HG03097 (cell line): ENCODE measurements around the gene KLF5.

ENCODE experiments used
- ATAC-seq: cut with Tn5 transposase; IDR thresholded peaks from one replicate; pipeline ENCODE4 v1.9.1; 2021; ENCODE audit not compliant: unreplicated experiment, low FRiP score

KLF5 gene

DNA sequence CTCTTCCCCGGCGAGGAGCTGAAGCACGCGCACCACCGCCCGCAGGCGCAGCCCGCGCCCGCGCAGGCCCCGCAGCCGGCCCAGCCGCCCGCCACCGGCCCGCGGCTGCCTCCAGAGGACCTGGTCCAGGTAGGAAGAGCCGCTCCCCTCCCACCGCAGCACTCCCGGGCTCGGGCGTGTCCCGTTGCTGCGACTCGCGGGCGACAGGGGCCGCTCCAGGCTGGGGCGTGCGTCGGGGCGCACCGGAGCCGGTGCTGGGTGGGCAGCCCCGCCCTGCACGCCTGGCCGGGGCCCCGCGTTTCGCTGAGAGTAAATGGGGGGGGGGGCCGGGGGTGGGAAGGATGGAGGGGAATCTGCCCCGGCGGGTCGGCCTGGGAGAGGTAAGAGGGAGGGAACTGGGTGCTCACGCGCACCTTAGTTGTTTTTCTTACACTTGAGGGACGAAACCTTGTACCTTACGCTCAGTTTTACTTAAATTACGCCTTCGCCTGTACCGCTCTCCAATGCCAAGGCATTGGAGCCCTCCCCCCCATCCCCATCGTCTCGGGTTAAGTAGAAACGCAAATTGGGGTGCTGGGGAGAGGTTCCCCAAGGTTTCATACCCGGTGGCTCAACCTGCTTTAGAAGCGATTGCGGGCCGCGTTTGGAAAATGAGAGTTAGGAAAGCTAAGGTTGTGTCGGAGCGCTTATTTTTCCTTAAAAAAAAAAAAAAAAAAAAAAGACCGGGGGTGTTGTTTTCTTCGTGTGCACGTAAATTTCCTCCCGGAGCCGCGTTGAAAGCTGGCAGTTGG lies 850 bp downstream of the KLF5 start:
- peak; percentile 38 for ATAC-seq

DNA sequence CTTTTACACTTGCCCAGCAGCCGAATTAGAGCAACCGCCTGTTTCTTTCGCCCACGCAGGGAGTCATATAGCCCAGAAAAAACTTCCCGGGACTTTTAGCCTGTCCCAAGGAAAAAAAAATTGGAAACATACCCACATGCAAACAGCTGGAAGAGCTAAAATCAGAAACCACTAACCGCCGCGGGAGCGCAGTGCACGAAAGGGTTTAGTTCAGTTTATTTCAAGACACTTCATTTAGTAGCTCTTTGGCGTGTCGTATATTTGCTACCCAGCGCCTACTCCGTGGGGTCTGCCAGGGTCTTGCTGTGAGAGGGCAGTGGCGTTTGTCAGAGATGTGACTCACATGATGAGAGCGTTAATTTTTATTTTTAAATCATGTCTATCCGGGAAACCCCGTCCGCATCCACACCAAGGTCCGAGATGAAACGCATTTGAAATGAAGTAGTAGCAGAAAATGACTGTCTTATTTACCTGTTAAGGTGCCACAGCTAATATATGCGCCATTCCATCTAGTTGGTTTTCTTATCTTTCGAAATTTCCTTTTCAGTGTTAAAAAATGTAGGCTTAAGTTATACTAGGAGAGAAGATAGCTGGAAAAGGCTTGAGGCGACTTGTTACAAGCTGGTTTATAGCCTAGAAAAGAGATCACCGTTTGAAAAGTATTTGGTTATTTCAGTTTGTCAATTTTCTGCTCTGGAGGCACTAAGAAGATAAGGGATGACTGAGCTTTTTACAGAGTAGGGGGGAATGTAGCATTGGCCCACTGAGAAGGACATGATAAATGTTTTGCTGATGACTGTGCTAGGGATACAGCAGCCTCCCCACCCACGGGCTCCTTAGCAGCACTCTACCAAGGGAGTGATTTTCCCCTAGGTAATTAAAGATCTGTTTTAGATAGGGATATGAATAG lies 1.7 kb downstream of the KLF5 start:
- ATAC-seq: no peak

DNA sequence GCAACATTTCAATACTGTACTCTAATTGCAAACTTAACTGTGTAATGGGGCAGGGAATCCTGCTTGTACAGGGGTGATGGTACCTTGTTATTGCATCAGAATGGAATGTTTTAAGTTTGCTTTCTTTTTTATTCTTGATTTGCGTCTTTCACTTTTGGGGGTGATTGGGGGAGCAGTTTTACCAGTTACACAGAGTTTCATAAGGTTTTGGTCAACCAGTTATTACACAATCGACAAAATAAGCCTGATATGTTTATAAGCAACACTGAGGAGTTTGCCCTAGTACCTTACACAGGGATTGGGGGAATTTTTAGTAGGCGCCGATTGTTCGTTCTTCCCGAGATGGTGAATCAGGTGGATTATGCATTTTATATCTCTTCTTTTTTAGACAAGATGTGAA lies 2.7 kb downstream of the KLF5 start:
- no peak for ATAC-seq

DNA sequence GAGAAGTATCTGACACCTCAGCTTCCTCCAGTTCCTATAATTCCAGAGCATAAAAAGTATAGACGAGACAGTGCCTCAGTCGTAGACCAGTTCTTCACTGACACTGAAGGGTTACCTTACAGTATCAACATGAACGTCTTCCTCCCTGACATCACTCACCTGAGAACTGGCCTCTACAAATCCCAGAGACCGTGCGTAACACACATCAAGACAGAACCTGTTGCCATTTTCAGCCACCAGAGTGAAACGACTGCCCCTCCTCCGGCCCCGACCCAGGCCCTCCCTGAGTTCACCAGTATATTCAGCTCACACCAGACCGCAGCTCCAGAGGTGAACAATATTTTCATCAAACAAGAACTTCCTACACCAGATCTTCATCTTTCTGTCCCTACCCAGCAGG lies 3.1 kb downstream of the KLF5 start:
- ATAC-seq: no peak

DNA sequence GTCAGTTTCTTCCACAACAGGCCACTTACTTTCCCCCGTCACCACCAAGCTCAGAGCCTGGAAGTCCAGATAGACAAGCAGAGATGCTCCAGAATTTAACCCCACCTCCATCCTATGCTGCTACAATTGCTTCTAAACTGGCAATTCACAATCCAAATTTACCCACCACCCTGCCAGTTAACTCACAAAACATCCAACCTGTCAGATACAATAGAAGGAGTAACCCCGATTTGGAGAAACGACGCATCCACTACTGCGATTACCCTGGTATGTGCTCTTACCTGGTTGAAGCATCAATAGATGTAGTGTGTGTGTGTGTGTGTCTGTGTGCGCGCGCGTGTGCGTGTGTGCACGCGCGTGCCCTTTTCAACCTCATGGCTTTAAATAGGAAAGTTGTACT lies 3.7 kb downstream of the KLF5 start:
- no peak for ATAC-seq

DNA sequence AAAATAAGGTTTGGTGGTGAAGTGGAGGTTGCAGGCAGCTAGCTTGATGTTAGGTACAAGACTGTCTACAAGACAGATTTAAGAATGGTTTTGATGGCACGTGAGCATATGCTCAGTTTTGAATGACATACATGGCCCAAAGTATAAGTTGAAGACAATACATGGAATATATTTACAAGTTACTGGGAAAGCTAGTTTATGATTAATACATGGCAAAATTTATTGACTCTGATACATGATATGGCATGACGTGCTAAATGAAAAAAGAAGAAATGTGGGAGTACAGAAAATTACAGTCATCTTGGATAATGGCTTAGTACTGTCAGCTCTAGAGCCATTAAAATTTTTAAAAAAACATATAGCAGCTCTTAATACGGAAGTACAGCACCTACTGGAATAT lies 4.4 kb downstream of the KLF5 start:
- no peak for ATAC-seq

DNA sequence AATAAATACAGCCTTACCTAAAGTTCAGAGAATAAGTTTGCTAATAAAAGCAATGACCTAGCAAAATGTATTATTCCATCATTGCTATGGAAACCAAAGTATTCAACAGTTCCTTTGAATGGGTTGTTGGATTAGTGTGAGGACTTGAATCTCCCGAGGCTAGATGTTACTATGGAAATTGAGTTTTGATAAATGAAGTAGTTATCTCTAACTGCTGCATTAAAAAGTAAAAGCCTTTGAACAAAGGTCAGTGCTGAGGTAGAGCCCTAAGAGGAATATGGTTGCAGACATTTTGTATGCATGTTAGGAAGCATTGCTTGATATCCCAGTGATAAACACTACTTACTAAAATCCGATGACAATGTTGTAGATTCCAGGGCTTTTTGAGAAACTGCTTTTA lies 6.2 kb downstream of the KLF5 start:
- no peak for ATAC-seq

DNA sequence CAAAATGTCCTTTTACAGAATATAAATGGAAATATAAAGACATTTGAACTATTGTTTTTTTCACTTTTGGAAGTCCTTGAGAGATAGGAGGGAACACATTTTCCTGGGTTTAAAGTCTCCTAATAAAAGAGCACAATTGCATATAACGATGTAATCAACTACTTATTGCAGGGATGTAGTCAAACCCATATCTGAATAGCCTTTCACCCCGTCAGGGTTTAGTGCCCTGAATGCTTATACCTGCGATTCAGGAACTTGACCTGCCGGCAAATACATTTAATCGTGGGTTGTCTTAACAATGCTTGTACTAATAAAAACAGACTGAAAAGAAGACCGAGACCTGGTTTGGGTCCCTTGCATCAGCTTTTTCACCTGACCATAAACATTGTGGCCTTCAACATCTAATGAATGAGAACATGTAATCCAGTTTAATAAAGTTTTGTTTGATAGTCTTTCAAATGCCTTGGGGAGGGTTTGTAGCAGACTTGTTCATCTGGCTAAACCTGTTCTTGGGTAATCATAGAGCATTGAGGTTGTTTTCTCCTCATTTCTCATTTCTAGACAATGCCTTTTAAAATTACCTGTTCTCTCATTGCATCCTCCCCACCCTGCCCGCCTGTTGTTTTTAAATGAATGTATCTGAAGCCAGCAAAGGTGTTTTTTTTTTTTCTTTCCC lies 7.0 kb downstream of the KLF5 start:
- ATAC-seq: no peak

DNA sequence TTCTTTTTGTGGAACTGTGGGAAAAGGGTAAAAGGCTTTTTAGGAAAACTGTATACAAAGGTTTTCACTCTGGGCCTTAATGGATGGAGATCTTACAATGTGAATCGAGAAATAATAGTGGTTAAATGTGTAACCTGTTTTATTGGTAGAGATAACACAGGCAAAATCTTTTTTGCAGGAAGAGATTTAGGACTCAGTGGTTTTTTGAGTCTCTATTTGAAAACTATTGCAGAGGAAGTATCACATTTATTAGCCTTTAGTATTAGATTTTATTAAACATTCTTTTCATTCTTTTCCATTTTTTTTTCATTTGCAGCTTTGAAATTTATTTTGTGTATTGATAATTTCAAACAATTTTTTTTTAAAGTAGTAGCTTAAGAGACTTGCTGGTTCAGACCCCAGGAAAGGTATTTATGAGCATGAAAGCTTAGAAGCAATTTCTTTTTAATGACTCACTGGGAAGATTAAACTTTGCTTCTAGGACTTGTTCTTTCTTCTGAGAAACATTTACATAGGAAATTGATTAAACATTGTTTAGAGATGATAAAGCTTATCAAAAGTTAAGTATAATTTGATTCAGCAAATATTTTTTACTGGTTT lies 10.5 kb downstream of the KLF5 start:
- no peak for ATAC-seq

DNA sequence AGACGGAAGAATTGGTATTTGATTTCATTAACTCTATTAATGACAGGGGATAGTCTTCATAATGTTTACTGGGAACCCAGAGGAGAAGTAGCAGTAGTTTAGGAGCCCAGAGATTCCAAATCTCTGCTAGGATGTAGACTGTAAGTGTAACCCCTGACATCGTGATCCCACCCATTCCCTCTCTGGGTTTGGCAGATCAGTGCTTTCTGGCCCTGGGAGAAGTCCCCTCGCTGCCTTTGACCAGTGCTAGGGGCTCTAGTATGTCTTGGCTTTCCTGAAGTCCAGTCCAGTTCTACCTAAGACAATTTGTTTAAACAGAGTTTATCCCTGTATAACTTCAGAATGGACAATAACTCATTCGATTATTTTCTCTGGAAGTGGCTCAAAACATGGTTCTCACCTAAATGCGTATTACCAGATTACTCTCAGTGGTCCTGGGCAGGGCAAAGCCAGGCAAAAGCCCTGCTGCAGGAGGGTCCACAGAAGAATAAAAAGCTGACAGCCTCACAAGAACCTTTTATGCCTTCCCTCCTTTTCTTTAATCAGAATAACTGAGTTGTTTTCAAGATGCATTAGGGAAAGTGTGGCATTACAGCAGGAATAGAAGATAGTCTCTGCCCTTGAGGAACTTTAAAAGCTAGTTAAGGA lies 11.8 kb downstream of the KLF5 start:
- no peak for ATAC-seq

DNA sequence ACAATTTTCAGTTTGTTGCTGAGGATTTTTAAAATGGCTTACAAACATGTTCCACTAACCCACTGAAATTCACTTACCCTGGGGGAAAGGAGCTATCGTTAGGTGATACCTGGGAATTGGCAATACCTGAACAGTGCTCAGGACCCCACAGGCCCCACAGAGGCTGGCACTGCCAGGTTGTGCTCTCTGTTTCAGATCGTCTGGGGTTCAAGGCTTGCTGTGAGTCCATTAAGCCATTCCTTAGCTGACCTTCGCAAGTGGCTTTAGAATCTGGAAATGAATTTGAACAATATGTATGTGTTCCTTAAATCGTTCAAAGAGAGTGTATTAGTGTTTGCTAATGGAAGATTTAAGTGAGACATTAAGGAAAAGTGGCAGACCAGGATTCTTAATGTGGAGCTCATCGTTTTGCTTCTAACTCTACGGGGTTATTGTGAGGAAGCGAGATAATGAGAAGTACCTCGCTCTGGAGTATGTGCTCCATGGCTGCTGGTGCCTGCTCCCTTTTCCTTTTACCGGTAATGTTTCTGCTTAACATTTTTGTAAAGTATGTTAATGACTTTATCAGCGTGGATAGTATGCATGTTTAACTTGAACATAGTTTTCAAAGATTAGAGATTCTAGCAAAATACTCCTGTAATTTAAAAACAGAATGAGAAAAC lies 13.6 kb downstream of the KLF5 start:
- no peak for ATAC-seq

DNA sequence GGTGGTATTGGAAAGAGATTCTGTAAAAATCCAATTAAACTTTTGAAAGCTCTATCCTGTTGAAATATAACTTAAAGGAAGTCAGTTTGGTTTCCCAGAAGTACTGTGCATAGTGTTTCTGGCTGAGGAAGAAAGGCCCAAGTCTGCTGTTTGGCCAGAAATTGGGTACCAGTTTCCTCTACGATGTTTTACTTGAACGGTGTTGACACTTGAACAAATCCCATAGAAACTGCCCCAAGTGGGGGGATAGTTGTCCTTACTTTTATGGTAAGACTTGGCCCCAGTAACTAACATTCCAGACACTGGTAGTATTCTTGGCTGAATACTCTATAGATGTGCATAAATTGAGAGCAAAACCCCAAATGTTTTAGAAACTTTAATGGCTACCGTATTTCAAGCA lies 14.2 kb downstream of the KLF5 start:
- no peak for ATAC-seq

DNA sequence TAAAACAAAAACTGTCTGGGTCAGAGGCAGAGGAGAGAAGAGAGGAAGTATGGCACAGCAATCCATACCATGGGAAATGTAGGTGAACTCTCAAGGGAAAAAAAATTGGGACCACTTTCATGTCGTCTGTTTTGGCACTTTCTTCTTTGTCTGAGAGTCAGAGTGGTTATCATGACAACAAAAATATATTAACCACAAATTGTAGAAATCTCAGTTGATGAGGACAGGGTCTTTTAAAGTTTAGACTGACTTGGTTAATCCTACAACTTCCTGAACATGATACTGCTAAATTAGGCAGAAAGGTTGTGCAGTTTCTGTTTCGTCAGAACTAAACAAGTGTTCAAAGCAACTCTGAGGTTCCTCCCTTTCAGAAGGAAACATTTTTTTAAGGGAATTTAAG lies 15.2 kb downstream of the KLF5 start:
- peak; percentile 64 for ATAC-seq

DNA sequence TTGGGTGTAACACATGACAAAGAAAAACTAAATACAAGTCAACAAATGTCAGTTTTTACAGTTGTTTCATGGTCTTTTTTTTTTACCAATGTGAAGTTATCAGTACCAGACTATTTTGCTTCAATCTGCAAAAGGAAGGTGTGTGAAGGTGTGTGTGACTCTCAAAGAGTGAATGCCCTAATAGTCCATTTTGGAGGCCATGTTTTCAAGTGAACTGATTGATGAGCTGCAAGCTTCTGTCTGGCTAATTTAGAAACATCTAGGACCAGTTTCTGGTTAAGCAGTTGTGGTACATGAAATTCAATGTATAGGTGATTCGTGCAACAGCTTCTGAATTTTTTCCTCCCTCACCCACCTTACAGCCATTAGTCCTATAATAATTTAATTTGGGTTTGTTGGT lies 16.1 kb downstream of the KLF5 start:
- ATAC-seq: no peak

DNA sequence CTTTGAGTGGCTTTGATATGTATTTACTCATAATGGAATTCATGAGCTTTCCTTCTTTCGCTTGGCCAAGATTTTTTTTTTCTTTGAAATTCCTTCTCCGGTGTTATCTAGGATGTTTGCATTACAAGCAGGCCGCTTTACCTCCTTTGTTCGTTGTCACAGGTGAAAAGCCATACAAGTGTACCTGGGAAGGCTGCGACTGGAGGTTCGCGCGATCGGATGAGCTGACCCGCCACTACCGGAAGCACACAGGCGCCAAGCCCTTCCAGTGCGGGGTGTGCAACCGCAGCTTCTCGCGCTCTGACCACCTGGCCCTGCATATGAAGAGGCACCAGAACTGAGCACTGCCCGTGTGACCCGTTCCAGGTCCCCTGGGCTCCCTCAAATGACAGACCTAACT lies 16.7 kb downstream of the KLF5 start:
- no peak for ATAC-seq

DNA sequence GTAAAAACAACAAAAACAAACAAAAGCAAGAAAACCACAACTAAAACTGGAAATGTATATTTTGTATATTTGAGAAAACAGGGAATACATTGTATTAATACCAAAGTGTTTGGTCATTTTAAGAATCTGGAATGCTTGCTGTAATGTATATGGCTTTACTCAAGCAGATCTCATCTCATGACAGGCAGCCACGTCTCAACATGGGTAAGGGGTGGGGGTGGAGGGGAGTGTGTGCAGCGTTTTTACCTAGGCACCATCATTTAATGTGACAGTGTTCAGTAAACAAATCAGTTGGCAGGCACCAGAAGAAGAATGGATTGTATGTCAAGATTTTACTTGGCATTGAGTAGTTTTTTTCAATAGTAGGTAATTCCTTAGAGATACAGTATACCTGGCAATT lies 17.1 kb downstream of the KLF5 start:
- no peak for ATAC-seq

DNA sequence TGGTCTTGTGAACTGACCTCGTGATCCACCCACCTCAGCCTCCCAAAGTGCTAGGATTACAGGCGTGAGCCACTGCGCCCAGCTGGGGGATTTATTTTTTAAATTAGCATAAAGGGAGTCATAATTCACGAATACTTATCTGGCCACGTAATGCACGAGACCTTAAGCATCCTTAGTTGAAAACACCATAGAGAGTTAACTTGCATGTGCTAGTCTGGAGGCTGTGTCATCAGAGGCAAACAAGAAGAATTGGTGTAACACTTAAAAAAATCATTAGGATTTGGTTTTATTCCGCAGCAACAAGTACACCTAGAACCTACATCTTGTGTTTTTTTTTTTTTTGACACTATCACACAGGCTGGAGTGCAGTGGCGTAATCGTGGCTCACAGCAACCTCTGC lies 19.1 kb downstream of the KLF5 start:
- no peak for ATAC-seq

DNA sequence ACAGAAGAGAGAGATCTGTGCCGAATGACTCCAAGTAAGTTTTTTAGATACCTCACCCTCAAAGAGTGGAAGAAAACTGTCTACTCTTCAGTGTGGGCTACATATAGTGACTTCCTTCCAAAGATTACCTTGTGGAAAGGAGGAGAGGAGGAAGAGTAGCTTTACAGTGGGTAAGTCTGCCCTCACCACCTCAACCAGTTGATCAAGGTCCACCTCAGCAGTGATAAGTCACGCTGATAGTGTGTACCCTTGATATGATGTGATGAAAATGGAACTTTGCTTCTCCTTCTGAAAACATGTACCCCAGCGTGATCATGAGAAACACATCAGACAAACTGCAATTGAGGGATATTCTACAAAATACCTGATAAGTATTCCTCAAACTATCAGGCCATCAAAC lies 20.6 kb downstream of the KLF5 start:
- ATAC-seq: no peak

DNA sequence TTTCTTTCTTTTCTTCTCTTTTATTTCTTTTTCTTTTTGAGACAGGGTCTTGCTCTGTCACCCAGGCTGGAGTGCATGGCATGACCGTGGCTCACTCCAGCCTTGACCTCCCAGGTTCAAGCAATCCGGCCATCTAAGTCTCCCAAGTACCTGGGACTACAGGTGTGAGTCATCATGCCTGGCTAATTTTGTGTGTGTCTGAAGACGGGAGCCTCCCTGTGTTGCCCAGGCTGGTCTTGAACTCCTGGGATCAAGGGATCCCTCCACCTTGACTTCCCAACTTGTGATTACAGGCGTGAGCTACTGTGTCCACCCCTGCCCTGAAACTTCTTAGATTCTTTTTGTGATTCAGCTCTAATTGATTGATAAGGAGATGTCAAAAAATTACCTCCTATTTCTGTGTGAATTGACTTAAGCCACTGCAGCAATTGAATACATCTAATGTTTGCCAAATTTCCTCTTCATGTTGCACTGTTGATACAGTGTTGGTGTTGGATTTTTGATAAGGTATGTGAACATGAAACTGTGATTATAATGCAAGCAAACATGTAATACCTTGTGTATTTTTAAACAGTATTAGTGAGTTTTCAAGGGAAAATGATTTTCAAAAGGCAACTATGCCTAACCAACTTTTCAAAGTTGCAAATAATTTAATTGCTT lies 22.6 kb downstream of the KLF5 start:
- ATAC-seq: no peak
